ENCODE results near the gene EIF5AL1.
"Not testable (repeated sequence)": the region's sequence is repeated elsewhere in the genome, so short reads cannot be mapped to it uniquely, and the experiment has no call there.

- not testable (repeated sequence) for TF ChIP-seq CTCF (IDR thresholded peaks at IDR 0.05); EZH2 (IDR thresholded peaks at IDR 0.05; ENCODE audit: borderline replicate concordance, insufficient read depth, low read depth, low read length, poor library complexity, severe bottlenecking)
These were observed 32.1 kb downstream of the EIF5AL1 start for GRCh38 chr10:79544408-79544807.
